Pancreas (tissue), 10 donors: Measurements from ENCODE around the gene WFIKKN1. TPM values are rescaled to one million over a fixed set of nuclear protein-coding genes. Genes with fewer than 3 reads are reported as not detected.

Experiments used
- ATAC-seq, 4 donors: fragments of 200-7000 bp; cut with Tn5 transposase; one replicate each; pipeline versions ENCODE4 v1.8.0 to v1.9.1; 2020; ENCODE audit warnings: mild to moderate bottlenecking in 4 of 4, moderate library complexity in 4 of 4
- DNase-seq, 6 donors: peaks; one replicate each; pipeline ENCODE4 v3.0.0-alpha.2; 2020
- FAIRE-seq: peaks from 2 replicates; lab custom pipeline; 2012; peaks lifted over from hg19 to GRCh38; lab: Jason Lieb, UNC
- H3K27ac ChIP-seq, 4 donors: fragments of 200-600 bp; sonication (generic); 1 replicate in 3 of 4; 2 replicates in 1 of 4; pipeline versions ENCODE4 v1.5.0 to v1.8.0; 2020
- H3K27me3 ChIP-seq, 4 donors: fragments of 200-600 bp; one replicate each; pipeline ENCODE4 v1.8.0; 2021
- H3K36me3 ChIP-seq, 3 donors: fragments of 200-600 bp; sonication (generic) in 1 of 3; one replicate each; pipeline versions ENCODE4 v1.5.0 to v1.8.0; 2020 to 2021
- H3K4me1 ChIP-seq, 3 donors: fragments of 200-600 bp; one replicate each; pipeline ENCODE4 v1.8.0; 2021
- H3K4me3 ChIP-seq, 4 donors: fragments of 200-600 bp; sonication (generic) in 2 of 4; one replicate each; pipeline versions ENCODE4 v1.5.0 to v1.8.0; 2020 to 2021
- H3K9me3 ChIP-seq, 4 donors: fragments of 200-600 bp; one replicate each; pipeline ENCODE4 v1.8.0; 2021
- CTCF ChIP-seq, 4 donors: fragments of 200-600 bp; sonication (generic) in 3 of 4; IDR thresholded peaks; one replicate each; pipeline versions ENCODE4 v1.5.0 to v1.8.0; 2021; ENCODE audit warnings: antibody characterized with exemption in 4 of 4
- WGBS, 2 donors: extraction: QIAGEN DNeasy Blood & Tissue Kit; methylation state at CpG; one replicate each; pipeline ENCODE4 v1.1.7; 2013; 5-methylcytosine and 5-hydroxymethylcytosine counted together
- intact Hi-C, 3 donors: fragments of 100-400 bp; cut with DNase I; formaldehyde crosslinking; loops; one replicate each; pipeline versions ENCODE4 v1.11.1 to v1.14.2; 2022
- polyA plus RNA-seq, 2 donors: library from polyadenylated mRNA; stranded (reverse); fragments of 200-250 nt; gene quantifications; one replicate each; pipeline ENCODE4 v1.2.3, GENCODE V29; 2013
- total RNA-seq, 6 donors: library from RNA; stranded (reverse); fragmentation: NEBNext Ultra II Directional in 4 of 6; extraction: Animal tissue kit (Norgen Biotek cat#: 25700) in 4 of 6; gene quantifications; one replicate each; pipeline versions ENCODE4 v1.2.1 to v1.2.4, GENCODE V29; 2021 to 2023
- donor health status: healthy with polysubstance abuse.
- donor health status: DM: no; HTN: no; CAD: no; lungs with moderate emphysema.
- donor health status: DM: no; HTN: no; CAD: no.
- donor health status: control.
- donor health status: control.
- donor health status: Bipolar disorder and iron deficiency.
- donor health status: DM: yes; HTN: yes; CAD: no.
- donor health status: DM: no; HTN: no; CAD: no.
- donor health status: DM: no; HTN: no; CAD: no.
- donor health status: DM: yes; HTN: yes; CAD: no.

WFIKKN1 gene
- total and polyA plus RNA-seq, 8 donors = 0.75 to 13.8 (median 1.7) TPM

- peaks cover 12 to 16% (median 14%) of the 10 kb centered on the region in 3 donors for H3K4me1 ChIP-seq
- TF ChIP-seq CTCF (IDR thresholded peaks at IDR 0.05) = no peak
- WGBS, 2 donors = 88 to 90% methylated on average over 21 to 22 of the region's 22 CpGs
- intact Hi-C loops = no loop called here
- peaks cover 0 to 8% (median 0%) of the 10 kb centered on the region in 3 donors for H3K36me3 ChIP-seq
- no peak overlapping the region for H3K4me3 ChIP-seq
- ATAC-seq (no peak), FAIRE-seq (no peak), DNase-seq (peak in 2 of 6 donors; percentile 46 to 49)
- H3K27me3 ChIP-seq = no peaks in the 10 kb centered on the region
- no peak overlapping the region for H3K27ac ChIP-seq
- no peaks in the 10 kb centered on the region for H3K9me3 ChIP-seq
Measured at GRCh38 chr16:634051-634670, 3.4 kb downstream of the WFIKKN1 start.

DNA sequence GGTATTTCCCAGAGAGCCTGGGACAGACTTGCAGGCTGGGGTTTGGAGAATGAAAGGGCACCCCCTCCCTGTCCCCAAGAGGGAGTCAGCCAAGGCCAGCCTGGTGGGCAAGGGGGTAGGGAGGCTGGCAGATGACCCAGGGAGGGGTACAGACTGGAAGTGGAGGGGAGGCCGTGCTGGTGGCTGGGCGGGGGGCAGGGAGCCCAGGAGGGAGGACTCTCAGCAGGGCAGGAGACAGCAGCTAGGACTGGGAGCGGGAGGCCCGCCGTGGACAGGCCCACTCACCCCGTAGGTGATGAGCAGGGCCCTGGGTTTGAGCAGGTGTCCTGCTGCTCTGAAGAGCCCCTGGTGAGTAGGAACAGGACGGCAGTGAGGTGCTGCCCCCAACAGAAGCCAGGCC lies 4.2 kb downstream of the WFIKKN1 start:
- FAIRE-seq (no peak), DNase-seq (peak in 1 of 6 donors; percentile 67), ATAC-seq (no peak)
- Histone ChIP-seq H3K9me3 (no peaks in the 10 kb centered on the region), H3K27ac (no peak overlapping the region), H3K36me3 (peaks cover 0 to 8% (median 0%) of the 10 kb centered on the region in 3 donors), H3K4me3 (peak overlapping the region in 2 of 4 donors; percentile 78 to 81), H3K27me3 (no peaks in the 10 kb centered on the region), H3K4me1 (peaks cover 12 to 16% (median 14%) of the 10 kb centered on the region in 3 donors)
- no peak for TF ChIP-seq CTCF (IDR thresholded peaks at IDR 0.05)
- 84 to 90% methylated on average over 7 of the region's 7 CpGs for WGBS, 2 donors
- intact Hi-C loops = no loop called here

DNA sequence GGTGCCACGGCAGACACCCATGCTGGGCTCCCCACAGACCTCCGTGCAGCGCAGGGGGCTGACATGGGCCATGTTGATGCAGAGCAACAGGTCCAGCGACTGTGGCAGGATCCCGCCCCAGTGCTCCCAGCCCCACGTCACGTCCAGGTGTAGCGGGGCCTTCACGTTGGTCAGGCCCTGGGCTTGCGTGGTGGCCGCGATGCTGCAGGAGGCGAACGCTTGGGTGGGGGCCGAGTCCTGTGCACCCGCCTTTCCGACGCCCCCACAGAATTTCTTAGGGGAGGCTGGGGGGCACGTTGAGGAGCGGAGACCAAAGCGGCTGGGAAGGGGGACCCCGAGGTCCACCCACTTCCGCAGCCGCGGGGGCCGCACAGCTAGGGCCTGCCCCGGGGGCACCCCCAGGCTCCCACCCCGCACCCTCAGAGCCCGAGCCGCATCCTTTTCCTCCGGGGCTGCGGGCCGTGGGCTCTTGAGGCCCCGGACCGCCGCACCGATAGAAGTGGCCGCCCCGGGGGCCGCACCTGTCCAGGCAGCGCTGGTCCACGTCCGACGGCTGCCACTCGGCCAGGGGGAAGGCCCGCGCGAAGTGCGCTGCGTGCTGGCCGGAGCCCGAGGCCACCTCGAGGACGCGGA lies 4.9 kb downstream of the WFIKKN1 start:
- Histone ChIP-seq H3K4me3 (peak overlapping the region; percentile 72 to 84 (median 80)), H3K27ac (peak overlapping the region; percentile 83 to 97 (median 88)), H3K4me1 (peaks cover 12 to 16% (median 14%) of the 10 kb centered on the region in 3 donors), H3K36me3 (peaks cover 0 to 8% (median 0%) of the 10 kb centered on the region in 3 donors), H3K27me3 (no peaks in the 10 kb centered on the region), H3K9me3 (no peaks in the 10 kb centered on the region)
- ATAC-seq (no peak), DNase-seq (peak in 2 of 6 donors; percentile 58 to 67), FAIRE-seq (no peak)
- TF ChIP-seq CTCF (IDR thresholded peaks at IDR 0.05) = no peak
- WGBS, 2 donors = 4 to 6% methylated on average over 44 to 55 of the region's 55 CpGs
- intact Hi-C loops = no loop called here

GRCh38 chr16:636206-637080 lies 5.7 kb downstream of the WFIKKN1 start, which contains the start of gene METTL26:
Gene METTL26, minus strand, starts transcription at chr16:636305. Its CDS starts 15 bp downstream, at chr16:636290.
- peak within 1 kb of the TSS; percentile 83 to 97 (median 88) for H3K27ac ChIP-seq
- WGBS, 2 donors = 0 to 1% methylated on average over 81 to 91 of the region's 91 CpGs
- DNase-seq (peak; percentile 93 to 98 (median 95)), ATAC-seq (peak; percentile 83 to 92 (median 87)), FAIRE-seq (no peak)
- no peak for TF ChIP-seq CTCF (IDR thresholded peaks at IDR 0.05)
- intact Hi-C loops = no loop called here
- H3K36me3 ChIP-seq = peaks cover 0 to 8% (median 0%) of the 10 kb centered on the region in 3 donors
- peak within 1 kb of the TSS; percentile 72 to 84 (median 80) for H3K4me3 ChIP-seq
- no peaks in the 10 kb centered on the region for H3K27me3 ChIP-seq
- H3K9me3 ChIP-seq = no peaks in the 10 kb centered on the region
- H3K4me1 ChIP-seq = peaks cover 8 to 11% (median 10%) of the 10 kb centered on the region in 3 donors
